ENCODE results near the gene ORM1.

The ORM1 gene

DNA sequence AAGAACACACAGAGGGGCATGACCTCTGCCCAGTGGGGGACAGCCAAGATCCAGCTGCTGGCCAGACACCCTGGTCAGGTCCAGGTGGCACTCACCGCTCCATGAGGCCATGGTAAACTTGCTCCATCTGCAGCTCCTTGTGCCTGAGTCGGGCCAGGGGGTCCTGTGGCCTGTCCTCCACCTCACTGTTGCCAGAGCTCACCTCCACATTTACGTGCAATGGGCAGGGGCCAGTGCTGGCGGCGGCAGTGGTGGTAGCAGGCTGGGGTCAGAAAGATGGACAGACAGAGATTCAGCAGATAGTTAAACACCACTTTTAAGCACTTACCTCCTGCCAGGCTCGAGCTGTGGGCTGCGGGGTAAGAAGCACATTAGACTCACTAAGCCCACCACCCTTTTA is 36.9 kb downstream of the ORM1 start:
- H3K27me3 ChIP-seq (ENCODE audit: insufficient read depth, low read length), result no peaks in the 10 kb centered on the region
- H3K79me2 ChIP-seq (ENCODE audit: control insufficient read depth, insufficient read depth, low read length, unreplicated experiment), result no peaks in the 10 kb centered on the region
- no peak overlapping the region for H3K4me3 ChIP-seq (ENCODE audit: low read depth, low read length)
- peaks cover 17% of the 10 kb centered on the region for H3K36me3 ChIP-seq (ENCODE audit: insufficient read depth, low read length)
- no peak overlapping the region for H2AFZ ChIP-seq (ENCODE audit: low read length, unreplicated experiment)
- peaks cover 18% of the 10 kb centered on the region for H3K4me1 ChIP-seq (ENCODE audit: control insufficient read depth, insufficient read depth, low read length, unreplicated experiment)
- H3K27ac ChIP-seq (ENCODE audit: low read depth, low read length), result no peak overlapping the region

DNA sequence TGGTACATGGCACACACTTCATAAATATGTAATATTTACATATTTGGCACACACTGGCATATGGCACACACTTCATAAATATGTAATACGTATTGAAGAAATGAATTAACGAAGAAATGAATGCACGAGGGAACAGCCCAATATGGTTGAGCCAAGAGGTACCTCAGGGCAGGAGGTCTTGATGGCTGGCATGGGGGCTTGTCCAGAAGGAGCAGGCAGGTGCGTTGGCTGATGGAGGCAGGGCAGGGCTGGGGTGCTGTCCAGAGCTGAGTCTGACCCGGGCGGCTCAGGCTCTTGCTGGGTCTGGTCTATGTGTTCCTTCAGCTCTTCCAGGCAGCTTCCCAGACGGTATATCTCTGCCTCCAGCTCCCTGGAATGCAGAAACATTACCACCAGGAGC is 38.6 kb downstream of the ORM1 start:
- peaks cover 17% of the 10 kb centered on the region for H3K36me3 ChIP-seq (ENCODE audit: insufficient read depth, low read length)

DNA sequence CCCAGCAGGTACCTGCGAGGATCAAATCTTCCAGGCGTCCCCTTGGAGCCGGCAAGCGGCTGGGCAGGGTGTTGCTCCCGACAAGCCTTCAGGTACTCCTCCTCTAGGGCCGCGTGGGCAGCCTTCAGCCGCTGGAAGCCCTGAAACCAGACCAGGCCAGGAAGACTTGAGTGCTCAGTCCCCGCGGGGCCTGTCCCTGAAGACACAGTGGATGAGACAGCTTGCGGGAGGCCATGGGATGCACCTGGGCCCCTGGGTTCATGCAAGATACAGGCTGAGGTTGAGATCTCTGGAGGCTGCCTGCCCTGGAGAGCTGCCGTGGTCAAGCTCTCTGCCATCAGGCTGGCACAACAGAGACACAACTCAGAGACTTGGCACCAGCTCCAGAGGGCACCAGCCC is 39.5 kb downstream of the ORM1 start:
- Histone ChIP-seq H3K27me3 (ENCODE audit: insufficient read depth, low read length) (no peaks in the 10 kb centered on the region), H3K36me3 (ENCODE audit: insufficient read depth, low read length) (peaks cover 17% of the 10 kb centered on the region), H3K4me3 (ENCODE audit: low read depth, low read length) (no peak overlapping the region), H2AFZ (ENCODE audit: low read length, unreplicated experiment) (no peak overlapping the region), H3K79me2 (ENCODE audit: control insufficient read depth, insufficient read depth, low read length, unreplicated experiment) (no peaks in the 10 kb centered on the region), H3K4me1 (ENCODE audit: control insufficient read depth, insufficient read depth, low read length, unreplicated experiment) (peaks cover 40% of the 10 kb centered on the region), H3K27ac (ENCODE audit: low read depth, low read length) (no peak overlapping the region)

More for the DNA sequence above, 38.6 kb downstream of the ORM1 start:
- H3K4me3 ChIP-seq (ENCODE audit: low read depth, low read length), result no peak overlapping the region
- H3K27me3 ChIP-seq (ENCODE audit: insufficient read depth, low read length), result no peaks in the 10 kb centered on the region
- H3K4me1 ChIP-seq (ENCODE audit: control insufficient read depth, insufficient read depth, low read length, unreplicated experiment), result peaks cover 33% of the 10 kb centered on the region
- H3K79me2 ChIP-seq (ENCODE audit: control insufficient read depth, insufficient read depth, low read length, unreplicated experiment), result no peaks in the 10 kb centered on the region
- no peak overlapping the region for H3K27ac ChIP-seq (ENCODE audit: low read depth, low read length)
- H2AFZ ChIP-seq (ENCODE audit: low read length, unreplicated experiment), result no peak overlapping the region

DNA sequence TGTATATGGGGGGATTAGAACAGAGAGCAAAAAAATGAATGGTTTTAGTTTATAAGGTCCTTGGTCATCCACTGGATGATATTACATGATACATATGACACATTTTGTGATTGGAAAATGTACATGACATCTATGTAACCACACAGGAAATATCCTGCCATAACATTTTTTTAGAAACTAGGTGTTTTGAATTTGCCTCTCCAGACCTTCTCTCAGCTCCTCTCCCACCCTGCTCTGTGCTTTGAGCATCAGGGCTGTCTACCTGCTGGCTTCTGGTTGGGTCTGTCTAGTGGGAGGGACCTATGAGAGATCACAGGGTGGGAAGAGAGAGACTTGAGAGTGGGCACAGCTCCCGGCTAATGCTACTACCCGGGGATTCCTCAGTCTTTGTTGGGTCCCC is 40.5 kb downstream of the ORM1 start:
- peaks cover 44% of the 10 kb centered on the region for H3K4me1 ChIP-seq (ENCODE audit: control insufficient read depth, insufficient read depth, low read length, unreplicated experiment)
- no peaks in the 10 kb centered on the region for H3K27me3 ChIP-seq (ENCODE audit: insufficient read depth, low read length)
- H3K79me2 ChIP-seq (ENCODE audit: control insufficient read depth, insufficient read depth, low read length, unreplicated experiment), result no peaks in the 10 kb centered on the region
- H3K4me3 ChIP-seq (ENCODE audit: low read depth, low read length), result no peak overlapping the region; the same call in 1 of the 2 replicates
- peak overlapping the region; percentile 89 for H3K27ac ChIP-seq (ENCODE audit: low read depth, low read length)
- peaks cover 17% of the 10 kb centered on the region for H3K36me3 ChIP-seq (ENCODE audit: insufficient read depth, low read length)
- no peak overlapping the region for H2AFZ ChIP-seq (ENCODE audit: low read length, unreplicated experiment)

DNA sequence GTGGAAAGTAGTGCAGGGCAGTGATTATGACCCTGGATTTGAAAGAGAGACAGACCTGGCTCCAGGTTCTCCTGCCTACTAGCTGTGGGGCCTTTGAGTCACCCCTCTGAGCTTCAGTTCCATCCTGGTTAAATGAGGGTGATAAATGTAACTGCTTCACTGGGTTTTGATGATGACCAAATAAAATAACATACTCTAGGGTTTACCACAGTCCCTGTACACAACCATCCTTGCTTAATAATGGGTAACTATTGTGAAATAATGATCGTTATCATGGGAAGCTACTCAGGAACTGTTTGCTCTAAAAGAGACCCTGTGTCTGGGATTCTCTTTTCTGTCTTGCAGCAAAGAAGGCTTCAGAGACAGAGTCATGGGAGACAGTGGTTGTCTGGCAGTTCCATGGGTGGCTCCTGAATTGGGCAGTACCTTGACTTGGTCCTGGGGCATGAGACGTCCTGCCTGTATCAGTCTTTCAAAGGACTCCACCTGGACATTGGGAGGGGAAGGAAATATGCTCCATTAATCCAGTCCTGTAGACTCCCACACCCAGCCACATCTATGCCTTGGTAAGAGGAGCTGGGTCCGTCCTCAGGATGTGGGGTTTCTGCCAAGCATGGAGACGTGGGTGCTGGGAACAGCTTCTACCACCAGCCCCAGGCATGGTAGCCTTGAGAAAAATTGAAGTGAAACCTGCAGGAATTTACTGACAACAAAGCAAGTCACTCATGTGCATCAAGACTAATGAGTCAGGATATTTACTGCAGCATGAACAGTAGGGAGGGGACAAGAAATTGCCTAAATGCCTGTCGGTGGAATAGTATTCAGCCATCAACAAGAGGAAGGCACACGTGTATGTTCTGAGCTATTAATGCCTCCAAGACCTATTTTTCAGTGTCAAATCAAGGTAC is 41.5 kb downstream of the ORM1 start:
- no peak overlapping the region for H2AFZ ChIP-seq (ENCODE audit: low read length, unreplicated experiment)
- H3K79me2 ChIP-seq (ENCODE audit: control insufficient read depth, insufficient read depth, low read length, unreplicated experiment), result no peaks in the 10 kb centered on the region
- no peaks in the 10 kb centered on the region for H3K27me3 ChIP-seq (ENCODE audit: insufficient read depth, low read length)
- peak overlapping the region; percentile 89 for H3K27ac ChIP-seq (ENCODE audit: low read depth, low read length)
- no peak overlapping the region for H3K4me3 ChIP-seq (ENCODE audit: low read depth, low read length)
- peaks cover 44% of the 10 kb centered on the region for H3K4me1 ChIP-seq (ENCODE audit: control insufficient read depth, insufficient read depth, low read length, unreplicated experiment)
- H3K36me3 ChIP-seq (ENCODE audit: insufficient read depth, low read length), result peaks cover 14% of the 10 kb centered on the region

DNA sequence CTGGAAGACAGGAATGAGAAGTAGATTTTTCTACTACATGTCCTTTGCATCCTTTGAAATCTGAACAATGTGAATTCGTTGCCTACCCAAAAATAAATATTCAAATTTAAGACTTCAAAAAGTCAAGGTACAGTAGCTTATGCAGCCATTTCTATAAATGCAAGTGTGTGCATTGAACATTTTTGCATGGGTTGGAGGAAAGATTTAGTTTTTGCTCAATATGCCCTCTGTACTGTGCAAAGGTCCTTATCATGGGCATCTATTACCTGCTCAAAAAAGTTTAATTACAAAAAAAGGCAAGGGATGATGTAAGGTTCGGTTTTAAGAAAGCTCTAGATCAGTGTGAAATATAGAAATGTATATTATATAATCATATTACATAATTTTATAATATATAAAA is 42.3 kb downstream of the ORM1 start:
- Histone ChIP-seq H3K36me3 (ENCODE audit: insufficient read depth, low read length) (peaks cover 9% of the 10 kb centered on the region), H3K4me1 (ENCODE audit: control insufficient read depth, insufficient read depth, low read length, unreplicated experiment) (peaks cover 44% of the 10 kb centered on the region), H2AFZ (ENCODE audit: low read length, unreplicated experiment) (no peak overlapping the region), H3K27ac (ENCODE audit: low read depth, low read length) (peak overlapping the region; percentile 89), H3K79me2 (ENCODE audit: control insufficient read depth, insufficient read depth, low read length, unreplicated experiment) (no peaks in the 10 kb centered on the region), H3K27me3 (ENCODE audit: insufficient read depth, low read length) (no peaks in the 10 kb centered on the region), H3K4me3 (ENCODE audit: low read depth, low read length) (no peak overlapping the region)

DNA sequence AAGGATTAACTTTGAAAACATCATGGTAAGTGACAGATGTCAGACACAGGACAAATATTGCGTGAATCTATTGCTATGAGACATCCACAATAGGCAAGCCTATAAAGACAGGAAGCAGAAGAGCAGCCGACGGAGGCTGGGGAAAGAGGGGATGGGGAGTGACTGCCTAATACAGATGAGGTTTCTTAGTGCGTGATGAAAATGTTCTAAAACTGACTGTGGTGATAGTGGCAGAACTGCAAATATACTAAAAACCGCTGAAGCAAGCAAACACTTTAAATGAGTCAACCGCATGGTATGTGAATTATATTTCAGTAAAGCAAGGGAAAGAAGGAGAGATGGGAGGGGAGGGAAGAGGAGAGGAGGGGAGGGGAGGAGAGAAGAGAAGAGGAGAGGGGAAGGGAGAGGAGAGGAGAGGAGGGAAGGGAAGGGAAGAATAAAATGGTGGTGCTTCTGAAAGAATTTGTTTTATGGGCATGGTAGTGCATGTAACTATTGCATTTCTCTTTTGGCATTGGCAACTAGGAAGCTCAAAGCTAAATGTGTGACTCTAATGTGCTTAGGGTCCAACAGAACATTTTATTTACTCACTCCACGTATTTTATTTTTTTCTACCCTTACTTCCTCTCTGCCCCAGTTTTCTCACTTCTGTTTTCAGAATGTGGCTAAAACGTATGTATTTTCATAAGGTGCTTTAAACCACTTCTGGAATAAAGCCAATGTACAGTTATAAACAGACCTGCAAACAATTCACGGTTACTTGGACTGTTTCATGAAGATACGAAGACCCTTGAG is 43.6 kb downstream of the ORM1 start:
- no peaks in the 10 kb centered on the region for H3K79me2 ChIP-seq (ENCODE audit: control insufficient read depth, insufficient read depth, low read length, unreplicated experiment)
- H3K4me1 ChIP-seq (ENCODE audit: control insufficient read depth, insufficient read depth, low read length, unreplicated experiment), result peaks cover 49% of the 10 kb centered on the region
- no peak overlapping the region for H2AFZ ChIP-seq (ENCODE audit: low read length, unreplicated experiment)
- peak overlapping the region; percentile 74 for H3K27ac ChIP-seq (ENCODE audit: low read depth, low read length)
- H3K4me3 ChIP-seq (ENCODE audit: low read depth, low read length), result no peak overlapping the region
- H3K27me3 ChIP-seq (ENCODE audit: insufficient read depth, low read length), result no peaks in the 10 kb centered on the region
- peaks cover 3% of the 10 kb centered on the region; the same call in 1 of the 2 replicates for H3K36me3 ChIP-seq (ENCODE audit: insufficient read depth, low read length)

DNA sequence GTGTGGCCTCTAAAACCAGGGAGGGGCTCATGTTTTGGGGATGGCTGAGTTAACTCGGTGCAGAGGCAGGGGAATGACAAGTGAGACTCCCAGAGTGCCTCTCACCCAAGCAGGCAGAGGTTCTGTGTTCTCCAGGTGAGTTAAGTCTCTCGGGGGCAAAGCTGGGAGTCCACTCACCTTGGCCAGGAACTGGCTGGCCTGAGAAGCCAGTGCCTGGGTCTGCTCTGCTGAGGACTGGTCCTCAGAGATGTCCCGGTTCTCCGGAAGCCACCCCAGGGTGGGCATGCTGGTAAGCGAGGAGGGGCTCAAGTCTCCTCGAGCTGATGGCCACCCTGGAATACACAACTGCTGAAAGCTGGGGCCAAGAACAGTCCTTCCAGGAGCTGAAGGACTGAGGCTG is 44.5 kb downstream of the ORM1 start:
- Histone ChIP-seq H3K79me2 (ENCODE audit: control insufficient read depth, insufficient read depth, low read length, unreplicated experiment) (no peaks in the 10 kb centered on the region), H2AFZ (ENCODE audit: low read length, unreplicated experiment) (no peak overlapping the region), H3K36me3 (ENCODE audit: insufficient read depth, low read length) (0 out of 2 replicates have a peak, but pooled peaks cover 2% of the 10 kb centered on the region), H3K4me1 (ENCODE audit: control insufficient read depth, insufficient read depth, low read length, unreplicated experiment) (peaks cover 57% of the 10 kb centered on the region), H3K27ac (ENCODE audit: low read depth, low read length) (peak overlapping the region; percentile 74), H3K4me3 (ENCODE audit: low read depth, low read length) (no peak overlapping the region), H3K27me3 (ENCODE audit: insufficient read depth, low read length) (no peaks in the 10 kb centered on the region)

DNA sequence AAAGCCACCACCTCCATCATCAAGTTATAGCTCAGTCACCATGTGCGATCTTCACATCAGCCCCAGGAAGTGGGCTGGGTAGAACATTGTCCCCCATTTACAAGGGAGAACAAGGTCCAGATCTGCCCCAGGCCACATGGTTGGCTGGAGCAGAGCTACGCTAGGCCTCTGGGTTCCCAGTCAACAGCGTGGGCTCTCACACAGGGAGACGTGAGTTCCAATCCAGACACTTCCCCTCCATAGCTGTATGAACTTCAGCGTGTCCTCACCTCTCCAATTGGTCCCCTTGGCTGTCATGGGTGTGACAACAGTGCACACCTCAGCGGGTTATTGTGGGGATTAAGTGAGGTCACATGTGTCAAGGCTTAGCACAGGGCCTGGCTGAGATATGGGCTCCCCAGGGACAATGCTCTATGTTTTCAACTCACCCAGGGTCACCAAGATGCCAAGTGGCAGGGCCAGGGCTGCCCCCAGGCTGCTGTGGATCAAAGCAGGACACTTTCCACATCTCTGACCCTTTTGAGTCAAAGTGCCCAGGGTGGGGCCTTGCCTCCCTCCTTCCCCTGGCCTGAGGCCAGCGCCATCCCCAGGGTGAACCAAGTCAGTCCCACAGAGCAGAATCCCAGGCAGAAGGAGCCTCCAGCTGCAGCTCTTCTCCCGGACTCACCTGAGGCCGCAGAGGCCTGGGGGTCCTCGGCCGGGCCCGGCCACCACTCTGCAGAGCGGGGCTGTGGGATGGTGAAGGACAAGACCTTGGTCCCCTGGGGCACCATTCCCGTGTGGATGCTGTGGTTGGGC is 45.1 kb downstream of the ORM1 start:
- no peak overlapping the region for H2AFZ ChIP-seq (ENCODE audit: low read length, unreplicated experiment)
- H3K27ac ChIP-seq (ENCODE audit: low read depth, low read length), result no peak overlapping the region
- H3K4me3 ChIP-seq (ENCODE audit: low read depth, low read length), result no peak overlapping the region
- H3K36me3 ChIP-seq (ENCODE audit: insufficient read depth, low read length), result 0 out of 2 replicates have a peak, but pooled peaks cover 1% of the 10 kb centered on the region
- no peaks in the 10 kb centered on the region for H3K79me2 ChIP-seq (ENCODE audit: control insufficient read depth, insufficient read depth, low read length, unreplicated experiment)
- H3K4me1 ChIP-seq (ENCODE audit: control insufficient read depth, insufficient read depth, low read length, unreplicated experiment), result peaks cover 62% of the 10 kb centered on the region
- no peaks in the 10 kb centered on the region for H3K27me3 ChIP-seq (ENCODE audit: insufficient read depth, low read length)

All from ACC112 (cell line).